Lower leg skin (tissue), 4 donors: ENCODE measurements around the gene SKAP1. TPM values are rescaled to one million over a fixed set of nuclear protein-coding genes. Genes with fewer than 3 reads are reported as not detected.

Experiments
- DNase-seq, 2 donors: peaks; one replicate each; pipeline ENCODE4 v3.0.0-alpha.2; 2019; ENCODE audit warnings: low spot score in 2 of 2
- H3K4me3 ChIP-seq: fragments of 200-600 bp; sonication (generic); 2 replicates; pipeline ENCODE4 v1.5.1; 2017; ENCODE audit warnings: mild to moderate bottlenecking, low read depth; ENCODE audit not compliant: poor library complexity, severe bottlenecking
- CTCF ChIP-seq, 3 donors: fragments of 450-650 bp; IDR thresholded peaks; one replicate each; pipeline ENCODE4 v1.5.1; 2016; ENCODE audit warnings: antibody characterized with exemption in 3 of 3, mild to moderate bottlenecking in 3 of 3, moderate library complexity in 2 of 3
- POLR2A ChIP-seq, 2 donors: fragments of 450-650 bp; IDR thresholded peaks; one replicate each; pipeline ENCODE4 v1.6.1; 2016 to 2017; ENCODE audit warnings: antibody characterized with exemption in 2 of 2, mild to moderate bottlenecking in 1 of 2, moderate library complexity in 1 of 2
- WGBS, 2 donors: methylation state at CpG; one replicate each; pipeline ENCODE4 v1.1.5; 2018; 5-methylcytosine and 5-hydroxymethylcytosine counted together
- intact Hi-C: fragments of 100-400 bp; cut with DNase I; formaldehyde crosslinking; loops from one replicate; pipeline ENCODE4 v1.15.0; 2023; ENCODE audit warnings: low total_unique reads
- total RNA-seq, 4 donors: library from RNA; depleted of rRNA; stranded (reverse); fragments of >200 nt; gene quantifications; one replicate each; pipeline ENCODE4 v1.1.0, GENCODE V29; 2016

The SKAP1 gene
- total RNA-seq, 4 donors from 2014 or later, result 0.99 to 1.2 TPM; not detected in 2

- H3K4me3 ChIP-seq, result no peak overlapping the region
- DNase-seq, result no peak
- intact Hi-C loops, result no loop called here
- 68 to 83% methylated on average over 14 of the region's 14 CpGs for WGBS, 2 donors
- TF ChIP-seq CTCF (IDR thresholded peaks at IDR 0.05) (no peak), POLR2A (IDR thresholded peaks at IDR 0.05) (no peak)
Observed at GRCh38 chr17:48102798-48103715, 327.0 kb downstream of the SKAP1 start.

- WGBS, 2 donors, result 82 to 83% methylated on average over 19 of the region's 19 CpGs
- TF ChIP-seq CTCF (IDR thresholded peaks at IDR 0.05) (no peak), POLR2A (IDR thresholded peaks at IDR 0.05) (no peak)
- DNase-seq, result no peak
- no peak overlapping the region for H3K4me3 ChIP-seq
- intact Hi-C loops, result no loop called here
Observed at GRCh38 chr17:48102043-48102750, 327.8 kb downstream of the SKAP1 start.

GRCh38 chr17:48101012-48101720, 328.8 kb downstream of the SKAP1 start, which contains the start of gene CBX1:
Gene CBX1 (minus strand): TSS chr17:48101478. CDS start chr17:48077004, 24,474 bp downstream.
- no peak for TF ChIP-seq CTCF (IDR thresholded peaks at IDR 0.05)
- TF ChIP-seq POLR2A (IDR thresholded peaks at IDR 0.05), result no peak
- 1% methylated on average over 19 to 32 of the region's 79 CpGs for WGBS, 2 donors
- H3K4me3 ChIP-seq, result peak within 1 kb of the TSS; percentile 91
- intact Hi-C loops, result no loop called here
- DNase-seq, result peak; percentile 88 to 98

GRCh38 chr17:48100591-48101011, 329.4 kb downstream of the SKAP1 start:
- WGBS, 2 donors, result 0 to 2% methylated on average over 18 to 22 of the region's 23 CpGs
- peak overlapping the region; percentile 91 for H3K4me3 ChIP-seq
- intact Hi-C loops, result no loop called here
- DNase-seq, result peak; percentile 33 to 92
- no peak for TF ChIP-seq CTCF (IDR thresholded peaks at IDR 0.05)
- TF ChIP-seq POLR2A (IDR thresholded peaks at IDR 0.05), result no peak

GRCh38 chr17:48100160-48100559, 329.9 kb downstream of the SKAP1 start:
- intact Hi-C loops, result no loop called here
- H3K4me3 ChIP-seq, result no peak overlapping the region
- WGBS, 2 donors, result 20 to 22% methylated on average over 10 of the region's 10 CpGs
- no peak for DNase-seq
- TF ChIP-seq CTCF (IDR thresholded peaks at IDR 0.05) (no peak), POLR2A (IDR thresholded peaks at IDR 0.05) (no peak)
